MM.1S (cell line): ENCODE data around the gene XIRP2.

Experiments
- DNase-seq: peaks from one replicate; pipeline ENCODE4 v3.0.0-alpha.2; 2015
- H2AFZ ChIP-seq: fragments of 300-600 bp; sonication (generic); 2 replicates; pipeline ENCODE4 v1.6.0; 2016; ENCODE audit warnings: antibody characterized with exemption, low read length
- H3F3A ChIP-seq: fragments of 300-600 bp; sonication (generic); 2 replicates; pipeline ENCODE4 v1.6.1; 2016; ENCODE audit warnings: mild to moderate bottlenecking, antibody characterized with exemption, low read length, moderate library complexity, mixed read lengths; ENCODE audit not compliant: insufficient read depth
- H3K27ac ChIP-seq: fragments of 300-600 bp; sonication (generic); 2 replicates; pipeline ENCODE4 v1.5.1; 2016; ENCODE audit warnings: mild to moderate bottlenecking, low read length
- H3K27me3 ChIP-seq: fragments of 300-600 bp; sonication (generic); replicated peaks from 2 replicates; pipeline ENCODE4 v1.6.0; 2016; ENCODE audit warnings: low read length; ENCODE audit not compliant: insufficient read depth
- H3K36me3 ChIP-seq: fragments of 300-600 bp; sonication (generic); replicated peaks from 2 replicates; pipeline ENCODE4 v1.6.1; 2016; ENCODE audit warnings: mild to moderate bottlenecking, low read length, mixed read lengths; ENCODE audit not compliant: insufficient read depth
- H3K4me1 ChIP-seq: fragments of 300-600 bp; sonication (generic); 2 replicates; pipeline ENCODE4 v1.6.1; 2016; ENCODE audit warnings: low read length, mixed read lengths
- H3K4me2 ChIP-seq: fragments of 300-600 bp; sonication (generic); 2 replicates; pipeline ENCODE4 v1.6.0; 2016; ENCODE audit warnings: low read depth, low read length
- H3K4me3 ChIP-seq: fragments of 300-600 bp; sonication (generic); 2 replicates; pipeline ENCODE4 v1.5.1; 2016; ENCODE audit warnings: low read length, mixed read lengths
- H3K79me2 ChIP-seq: fragments of 300-600 bp; sonication (generic); 2 replicates; pipeline ENCODE4 v1.6.1; 2016; ENCODE audit warnings: mixed run types, low read length, mixed read lengths
- H3K9ac ChIP-seq: fragments of 300-600 bp; sonication (generic); 2 replicates; pipeline ENCODE4 v1.6.1; 2016; ENCODE audit warnings: low read length, mixed read lengths
- H3K9me2 ChIP-seq: fragments of 300-600 bp; sonication (generic); replicated peaks from 2 replicates; pipeline ENCODE4 v1.6.1; 2016; ENCODE audit warnings: mild to moderate bottlenecking, low read length, mixed read lengths; ENCODE audit not compliant: insufficient read depth
- H3K9me3 ChIP-seq: fragments of 300-600 bp; sonication (generic); replicated peaks from 2 replicates; pipeline ENCODE4 v1.6.1; 2016; ENCODE audit warnings: mild to moderate bottlenecking, low read length, mixed read lengths; ENCODE audit not compliant: insufficient read depth
- H4K20me1 ChIP-seq: fragments of 300-600 bp; sonication (generic); 2 replicates; pipeline ENCODE4 v1.6.1; 2016; ENCODE audit warnings: mild to moderate bottlenecking, low read length, moderate library complexity, mixed read lengths; ENCODE audit not compliant: insufficient read depth
- CTCF ChIP-seq: fragments of 300-600 bp; sonication (generic); IDR thresholded peaks from 2 replicates; pipeline ENCODE4 v1.5.1; 2016; ENCODE audit warnings: antibody characterized with exemption, low read length, mixed read lengths
- EZH2 ChIP-seq: fragments of 300-600 bp; sonication (generic); optimal IDR thresholded peaks from 2 replicates; pipeline ENCODE3; 2017; ENCODE audit warnings: low read depth, mild to moderate bottlenecking, antibody characterized with exemption, low read length, mixed read lengths
- EZH2phosphoT487 ChIP-seq: fragments of 300-600 bp; sonication (generic); IDR thresholded peaks from 2 replicates; pipeline ENCODE4 v1.6.1; 2018; ENCODE audit warnings: antibody characterized with exemption, low read length

XIRP2 gene

DNA sequence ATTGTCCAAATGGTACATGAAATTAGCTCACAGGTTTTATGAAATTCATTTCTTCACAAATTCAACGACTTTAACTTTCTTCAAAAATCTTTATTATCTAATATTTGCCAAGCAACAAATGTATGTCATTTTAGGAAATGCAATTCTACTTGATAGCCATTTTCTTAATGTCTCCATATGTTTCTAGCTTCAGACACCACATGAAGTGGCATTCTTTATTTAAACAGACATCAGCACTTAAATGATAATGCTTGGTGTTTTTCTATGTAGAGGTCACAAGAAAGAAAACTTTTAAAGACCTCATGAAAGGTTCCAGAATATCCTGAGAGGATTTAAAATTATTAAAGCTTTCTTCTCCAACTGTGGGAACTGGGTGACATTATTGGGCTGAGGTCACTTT is 44.2 kb upstream of the XIRP2 start:
- no peak overlapping the region for H3K4me3 ChIP-seq
- no peaks in the 10 kb centered on the region for H3K4me1 ChIP-seq
- no peaks in the 10 kb centered on the region for H3K79me2 ChIP-seq
- H3K9me2 ChIP-seq, result no peaks in the 10 kb centered on the region
- H3K27ac ChIP-seq, result no peak overlapping the region
- no peaks in the 10 kb centered on the region for H3K36me3 ChIP-seq
- H3K4me2 ChIP-seq, result no peak overlapping the region
- no peaks in the 10 kb centered on the region for H3K27me3 ChIP-seq
- no peaks in the 10 kb centered on the region for H3F3A ChIP-seq
- no peaks in the 10 kb centered on the region for H3K9me3 ChIP-seq
- TF ChIP-seq CTCF, result no peak
- TF ChIP-seq EZH2, result no peak
- TF ChIP-seq EZH2phosphoT487, result no peak
- no peak for DNase-seq
- no peaks in the 10 kb centered on the region for H4K20me1 ChIP-seq
- H3K9ac ChIP-seq, result no peak overlapping the region
- H2AFZ ChIP-seq, result no peak overlapping the region

DNA sequence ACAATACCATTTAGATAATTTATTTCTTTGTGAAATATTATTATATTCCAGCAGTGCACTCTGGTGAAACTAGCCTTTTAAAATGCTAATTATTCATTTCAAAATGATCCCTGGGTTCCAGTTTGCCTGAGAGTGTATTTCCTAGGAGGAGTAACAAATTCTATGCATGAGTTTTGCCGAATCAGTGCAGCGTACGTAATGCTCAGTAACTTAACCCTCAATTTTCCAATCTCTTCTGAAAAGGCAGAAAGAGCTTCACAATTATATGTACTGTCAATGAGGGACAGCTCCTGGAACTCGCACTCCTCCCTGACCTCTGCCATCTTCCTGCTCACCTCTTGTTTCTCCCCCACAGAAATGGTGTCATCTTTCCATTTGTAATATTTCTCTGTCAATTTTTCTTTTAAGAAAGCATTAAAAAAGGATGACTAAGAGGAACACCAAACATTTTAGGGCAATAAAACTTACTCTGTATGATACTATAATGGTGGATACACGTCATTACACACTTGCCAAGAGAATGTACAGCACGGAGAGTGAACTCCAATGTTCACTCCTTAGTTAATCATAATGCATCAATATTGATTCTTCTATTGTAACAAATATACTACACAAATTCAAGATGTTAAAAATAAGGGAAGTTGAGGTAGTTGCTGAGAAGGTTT is 25.7 kb upstream of the XIRP2 start:
- Histone ChIP-seq H3K4me2 (no peak overlapping the region), H3K9ac (no peak overlapping the region), H3K27me3 (no peaks in the 10 kb centered on the region), H3K79me2 (no peaks in the 10 kb centered on the region), H4K20me1 (no peaks in the 10 kb centered on the region), H3K27ac (no peak overlapping the region), H3K4me3 (no peak overlapping the region), H3K9me3 (no peaks in the 10 kb centered on the region), H3K36me3 (no peaks in the 10 kb centered on the region), H2AFZ (no peak overlapping the region), H3K4me1 (no peaks in the 10 kb centered on the region), H3K9me2 (no peaks in the 10 kb centered on the region), H3F3A (no peaks in the 10 kb centered on the region)
- TF ChIP-seq EZH2phosphoT487, result no peak
- no peak for DNase-seq

GRCh38 chr2:166867874-166868514 is 20.3 kb upstream of the XIRP2 start:
- H3K4me2 ChIP-seq, result no peak overlapping the region
- H3K4me3 ChIP-seq, result no peak overlapping the region
- H3K9ac ChIP-seq, result no peak overlapping the region
- H3K9me2 ChIP-seq, result no peaks in the 10 kb centered on the region
- no peak for DNase-seq
- no peak overlapping the region for H3K27ac ChIP-seq
- no peak overlapping the region for H2AFZ ChIP-seq
- no peaks in the 10 kb centered on the region for H3F3A ChIP-seq
- H3K4me1 ChIP-seq, result no peaks in the 10 kb centered on the region
- no peaks in the 10 kb centered on the region for H3K27me3 ChIP-seq
- no peaks in the 10 kb centered on the region for H3K9me3 ChIP-seq
- no peaks in the 10 kb centered on the region for H4K20me1 ChIP-seq
- TF ChIP-seq EZH2, result no peak
- H3K79me2 ChIP-seq, result no peaks in the 10 kb centered on the region
- H3K36me3 ChIP-seq, result no peaks in the 10 kb centered on the region

- Histone ChIP-seq H3K9me3 (no peaks in the 10 kb centered on the region), H3F3A (no peaks in the 10 kb centered on the region), H3K27me3 (no peaks in the 10 kb centered on the region), H3K4me2 (no peak overlapping the region), H3K36me3 (no peaks in the 10 kb centered on the region), H3K4me1 (no peaks in the 10 kb centered on the region), H3K27ac (no peak overlapping the region), H3K4me3 (no peak overlapping the region), H3K9me2 (no peaks in the 10 kb centered on the region), H3K9ac (no peak overlapping the region), H4K20me1 (no peaks in the 10 kb centered on the region), H3K79me2 (no peaks in the 10 kb centered on the region), H2AFZ (no peak overlapping the region)
- TF ChIP-seq CTCF (no peak), EZH2phosphoT487 (no peak), EZH2 (no peak)
- no peak for DNase-seq
Observed at GRCh38 chr2:166870346-166870745, 17.9 kb upstream of the XIRP2 start.
